ENCODE data around the gene ERVW-1.
A peak's percentile ranks its signal among the peaks of the same experiment; 100 is the strongest.

Gene ERVW-1

DNA sequence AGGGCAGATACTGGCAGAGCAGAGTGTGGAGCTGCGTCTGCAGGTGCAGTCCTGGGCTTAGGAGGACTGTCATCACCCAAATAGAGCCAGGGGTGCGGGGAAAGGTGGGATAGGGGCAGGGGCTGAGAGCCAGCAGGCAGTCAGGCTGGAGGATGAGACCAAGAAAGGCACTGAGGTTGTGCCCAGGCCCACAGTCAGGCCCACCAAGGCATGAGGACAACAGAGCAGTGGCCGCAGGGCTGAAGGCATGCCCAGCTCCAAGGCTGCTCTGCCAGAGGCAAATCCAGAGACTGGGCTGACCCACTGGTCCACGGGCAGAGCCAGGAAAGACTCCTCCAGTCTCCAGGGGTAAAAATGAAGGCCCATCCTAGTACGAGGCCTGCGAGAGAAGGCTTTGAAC, 54.8 kb downstream of the ERVW-1 start:
- DNase-seq: no peak

DNA sequence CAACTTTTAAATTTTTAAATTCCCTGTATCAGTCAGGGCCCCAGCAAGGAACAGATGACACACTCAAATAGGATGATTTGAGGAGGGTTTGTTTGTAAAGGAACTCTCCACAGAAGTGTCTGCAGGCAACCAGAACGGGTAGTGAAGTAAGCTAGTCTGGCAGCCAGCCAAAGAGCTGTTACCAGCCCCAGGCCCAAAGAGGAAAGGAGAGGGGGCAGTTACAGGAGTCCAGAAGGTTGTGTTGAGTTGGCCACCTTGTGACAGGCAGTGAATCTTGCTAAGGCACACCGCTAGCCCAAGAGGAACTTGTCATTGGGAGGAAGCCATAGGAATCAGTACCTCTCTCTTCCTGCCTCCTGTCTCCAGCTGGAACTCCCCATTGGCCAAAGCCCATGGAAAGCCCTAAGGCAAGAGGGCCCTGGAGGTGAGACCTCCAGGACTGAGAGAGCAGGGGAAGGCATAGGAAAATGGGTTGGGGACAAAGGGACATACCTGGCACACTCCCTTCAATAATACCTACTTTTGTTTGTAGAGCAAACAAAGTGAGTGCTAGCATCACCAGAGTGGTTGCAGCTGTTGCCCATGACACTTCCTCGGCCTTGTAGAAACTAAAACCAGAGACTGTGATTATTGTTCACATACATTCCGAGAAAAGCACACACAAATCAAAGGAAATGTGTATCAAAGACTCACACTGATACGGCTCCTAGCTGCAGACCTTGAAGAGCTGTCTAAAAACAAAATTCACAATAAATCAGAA, 55.9 kb downstream of the ERVW-1 start:
- peak; percentile 61 for DNase-seq
